HG03159 (cell line): ENCODE data around the gene POU3F1.

ENCODE experiments used
- ATAC-seq: cut with Tn5 transposase; IDR thresholded peaks from one replicate; pipeline ENCODE4 v1.9.1; 2021; ENCODE audit warnings: mild to moderate bottlenecking, moderate library complexity; ENCODE audit not compliant: unreplicated experiment

POU3F1 gene

GRCh38 chr1:38029081-38029681, 17.4 kb downstream of the POU3F1 start:
- no peak for ATAC-seq

GRCh38 chr1:38028671-38029070, 17.9 kb downstream of the POU3F1 start:
- no peak for ATAC-seq

- peak; percentile 58 for ATAC-seq
Measured at GRCh38 chr1:38028105-38028591, 18.4 kb downstream of the POU3F1 start.

GRCh38 chr1:38027201-38028104, 19.1 kb downstream of the POU3F1 start:
- ATAC-seq: no peak

- ATAC-seq: no peak
Measured at GRCh38 chr1:38026592-38027200, 19.9 kb downstream of the POU3F1 start.

GRCh38 chr1:38025664-38026063, 20.9 kb downstream of the POU3F1 start:
- ATAC-seq: no peak

- ATAC-seq: no peak
Measured at GRCh38 chr1:38025233-38025632, 21.4 kb downstream of the POU3F1 start.

- no peak for ATAC-seq
Measured at GRCh38 chr1:38022810-38023209, 23.8 kb downstream of the POU3F1 start.

GRCh38 chr1:38021969-38022368, 24.6 kb downstream of the POU3F1 start:
- no peak for ATAC-seq

- no peak for ATAC-seq
Measured at GRCh38 chr1:38020396-38020795, 26.2 kb downstream of the POU3F1 start.

GRCh38 chr1:38018864-38019343, 27.7 kb downstream of the POU3F1 start:
- no peak for ATAC-seq

- ATAC-seq: no peak
Measured at GRCh38 chr1:38015978-38016725, 30.4 kb downstream of the POU3F1 start.

- no peak for ATAC-seq
Measured at GRCh38 chr1:38014724-38015424, 31.7 kb downstream of the POU3F1 start.

- no peak for ATAC-seq
Measured at GRCh38 chr1:38014171-38014570, 32.4 kb downstream of the POU3F1 start.

- no peak for ATAC-seq
Measured at GRCh38 chr1:38013227-38013622, 33.4 kb downstream of the POU3F1 start.

- peak; percentile 95 for ATAC-seq
Measured at GRCh38 chr1:38012363-38013226, 34.0 kb downstream of the POU3F1 start, which contains the start of gene UTP11. UTP11 (plus strand) TSS chr1:38012734; CDS start chr1:38012803, 69 bp downstream.

GRCh38 chr1:38009841-38010180, 36.8 kb downstream of the POU3F1 start:
- ATAC-seq: no peak

GRCh38 chr1:38009088-38009840, 37.3 kb downstream of the POU3F1 start:
- ATAC-seq: no peak
